Caki2 (cell line): ENCODE data around the gene BBC3. TPM values are rescaled to one million over a fixed set of nuclear protein-coding genes. Genes with fewer than 3 reads are reported as not detected.
"Not testable (repeated sequence)": the region's sequence is repeated elsewhere in the genome, so short reads cannot be mapped to it uniquely, and the experiment has no call there.

Source experiments
- DNase-seq: peaks from one replicate; pipeline ENCODE4 v3.0.0-alpha.2; 2015; ENCODE audit warnings: low read depth
- in situ Hi-C: cut with HindIII; loops from 2 replicates; pipeline ENCODE4 v1.10.0; 2016; ENCODE audit warnings: low sequenced_read_pairs, low pct_unique_long_range_greater_than_20kb, mixed read lengths
- total RNA-seq: library from RNA; depleted of rRNA; stranded (reverse); fragments of >200 nt; shearing (Covaris generic); gene quantifications from 2 replicates; pipeline ENCODE4 v1.2.3, GENCODE V29; 2014; ENCODE audit warnings: low replicate concordance; rRNA removed

Gene BBC3
- 40.8 and 41.7 TPM in 2 replicates for total RNA-seq

GRCh38 chr19:47230921-47231214, at the start of gene BBC3:
BBC3 (minus strand) TSS chr19:47231199; CDS start chr19:47228431, 2,768 bp downstream.
- DNase-seq, result no peak
- in situ Hi-C loops, result no loop called here

- DNase-seq, result peak; percentile 26
- in situ Hi-C loops, result no loop called here
These were observed 49.3 kb upstream of the BBC3 start for GRCh38 chr19:47280183-47280797.

- not testable (repeated sequence) for DNase-seq
These were observed 45.5 kb upstream of the BBC3 start for GRCh38 chr19:47276513-47276912.

DNA sequence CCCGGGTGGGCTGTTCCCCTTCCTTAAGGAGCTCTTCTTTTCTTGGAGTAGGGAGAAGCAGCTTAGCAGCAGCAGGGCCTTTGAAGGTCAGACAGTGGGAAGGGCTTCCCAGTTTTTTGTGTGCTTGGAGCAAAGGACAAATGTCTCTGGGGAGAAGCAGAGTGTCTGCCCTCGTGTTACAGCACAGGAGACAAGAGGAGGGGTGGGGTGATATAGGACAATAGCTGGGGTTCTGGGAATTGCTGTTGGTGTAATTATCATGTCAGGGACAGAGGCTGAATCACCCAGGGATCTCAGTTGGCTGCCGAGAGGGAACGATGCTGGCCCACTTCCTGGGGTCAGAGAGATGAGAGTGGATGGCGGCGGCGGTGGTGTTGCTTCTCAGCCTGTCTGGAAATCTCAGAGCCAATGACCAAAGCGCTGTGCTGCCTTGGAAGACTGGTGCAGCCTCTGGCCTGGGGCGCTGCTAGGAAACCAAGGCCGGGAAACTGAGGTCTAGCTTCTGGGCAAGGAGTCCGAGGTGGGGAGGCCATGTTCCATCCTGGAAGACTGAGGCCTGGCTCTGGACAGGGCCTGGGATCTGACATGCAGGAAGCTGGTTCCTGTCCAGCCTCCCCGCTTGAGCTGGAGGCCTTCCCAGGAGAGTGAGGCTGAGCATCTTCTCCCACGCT, 44.9 kb upstream of the BBC3 start:
- DNase-seq, result no peak
- in situ Hi-C loops, result no loop called here

More at GRCh38 chr19:47276513-47276912, 45.5 kb upstream of the BBC3 start:
- in situ Hi-C loops, result not testable (repeated sequence)

- peak; percentile 32 for DNase-seq
- in situ Hi-C loops, result no loop called here
These were observed 44.1 kb upstream of the BBC3 start for GRCh38 chr19:47274891-47275761.

DNA sequence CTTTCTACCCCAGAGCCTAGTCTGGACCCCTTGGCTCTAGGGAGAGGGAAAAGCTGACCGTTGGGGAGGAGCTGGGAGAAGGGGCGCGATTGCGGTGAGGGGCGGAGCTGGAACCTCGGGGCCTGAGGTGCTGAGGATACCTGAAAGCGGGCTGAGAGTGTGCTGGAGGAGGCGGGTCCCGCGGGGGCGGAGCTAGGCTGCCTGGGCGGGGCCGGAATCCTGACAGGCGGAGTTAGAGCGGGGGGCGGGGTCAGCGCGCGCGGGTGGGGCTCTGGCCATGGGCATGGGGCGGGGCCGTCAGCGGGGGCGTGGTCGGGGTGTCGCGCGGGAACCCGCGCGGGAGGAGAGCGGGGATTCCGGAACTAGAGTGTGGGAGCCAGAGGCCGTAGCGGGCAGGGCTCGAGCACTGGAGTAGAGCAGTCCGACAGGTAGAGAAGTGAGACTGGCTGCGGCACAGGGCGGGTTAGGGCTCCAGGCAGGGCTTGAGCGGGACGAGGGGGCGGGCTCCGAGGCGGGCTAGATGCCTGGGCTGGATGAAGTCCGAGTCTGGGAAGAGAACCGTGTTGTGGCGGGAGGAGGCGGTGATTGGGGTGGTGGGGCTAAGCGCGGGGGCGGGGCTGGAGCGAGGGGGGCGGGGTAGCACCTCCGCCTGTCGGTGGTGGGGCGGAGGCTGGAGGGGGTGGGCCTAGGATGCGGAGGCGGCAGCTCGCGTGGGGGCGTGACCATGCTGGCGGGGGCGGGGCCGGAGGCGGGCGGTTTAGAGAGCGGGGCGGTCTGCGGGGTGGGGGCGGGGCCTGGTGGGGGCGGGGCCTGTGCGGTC, 43.3 kb upstream of the BBC3 start, which contains the start of gene INAFM1:
Gene INAFM1 (plus strand): TSS at position 815 of the 820 bp plus-strand sequence. CDS start 35 bp downstream, outside the sequence.
- in situ Hi-C loops, result no loop called here
- DNase-seq, result peak; percentile 94

GRCh38 chr19:47273313-47274070, 42.5 kb upstream of the BBC3 start:
- DNase-seq, result peak; percentile 91
- in situ Hi-C loops, result no loop called here

GRCh38 chr19:47272448-47273312, 41.7 kb upstream of the BBC3 start:
- DNase-seq, result no peak
- in situ Hi-C loops, result no loop called here

DNA sequence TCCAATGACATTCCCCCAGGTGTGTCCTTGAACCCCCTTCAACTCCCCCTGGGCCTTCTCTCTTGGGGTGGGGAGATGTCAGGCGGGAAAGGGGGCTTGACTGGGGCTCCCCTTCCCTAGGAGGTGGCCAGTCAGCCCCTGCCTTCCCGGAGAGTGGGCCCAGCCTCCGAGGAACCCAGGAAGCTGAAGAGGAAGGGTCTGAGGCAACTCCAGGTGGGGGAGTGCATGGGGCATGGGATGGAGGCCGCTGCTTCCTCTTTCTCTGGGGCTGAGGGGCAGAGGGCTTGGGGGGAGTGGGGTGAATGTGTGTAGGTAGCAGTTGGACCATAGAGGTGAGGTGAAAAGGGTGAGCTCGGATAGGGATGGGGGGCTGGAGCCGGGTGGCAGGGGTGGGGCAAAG, 41.0 kb upstream of the BBC3 start:
- in situ Hi-C loops, result no loop called here

GRCh38 chr19:47270408-47270807, 39.4 kb upstream of the BBC3 start:
- no peak for DNase-seq
- in situ Hi-C loops, result no loop called here

More for the DNA sequence above, 41.0 kb upstream of the BBC3 start:
- DNase-seq, result no peak

- in situ Hi-C loops, result no loop called here
These were observed 38.6 kb upstream of the BBC3 start for GRCh38 chr19:47269596-47269995.

DNA sequence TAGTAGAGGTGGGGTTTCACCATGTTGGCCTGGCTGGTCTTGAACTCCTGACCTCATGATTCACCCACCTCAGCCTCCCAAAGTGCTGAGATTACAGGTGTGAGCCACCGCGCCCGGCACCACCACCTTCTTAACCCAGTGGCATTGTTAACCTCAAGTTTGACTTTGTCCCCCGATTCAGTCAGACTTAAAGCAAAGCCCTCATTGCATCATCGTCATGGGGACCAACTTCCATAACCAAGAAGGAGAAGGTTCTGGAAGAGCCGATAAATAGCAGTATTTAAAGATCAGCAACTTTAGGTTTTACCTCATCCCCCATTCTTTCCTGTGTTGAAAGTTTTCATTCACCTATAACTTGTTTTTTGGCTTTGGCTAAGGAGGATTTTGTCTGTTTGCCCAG, 37.0 kb upstream of the BBC3 start:
- no peak for DNase-seq
- in situ Hi-C loops, result no loop called here

More at GRCh38 chr19:47269596-47269995, 38.6 kb upstream of the BBC3 start:
- DNase-seq, result no peak

DNA sequence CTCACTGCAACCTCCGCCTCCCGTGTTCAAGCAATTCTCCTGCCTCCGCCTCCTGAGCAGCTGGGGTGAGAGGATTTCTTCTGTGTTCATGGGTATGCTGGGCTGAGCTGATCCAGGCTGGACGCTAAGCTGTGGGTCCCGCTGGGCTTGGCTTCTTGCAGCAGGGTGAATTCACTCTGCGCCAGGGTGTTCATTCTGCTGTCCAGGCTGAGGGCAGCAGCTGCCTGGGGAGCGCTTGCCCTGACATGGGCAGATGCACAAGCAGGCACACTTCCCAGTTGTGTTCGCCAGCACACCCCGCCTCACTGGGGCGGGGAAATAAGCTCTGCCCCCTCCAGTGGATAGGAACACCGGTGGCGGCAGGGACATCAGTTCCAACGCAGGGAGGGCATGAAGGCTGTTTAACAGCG, 36.4 kb upstream of the BBC3 start:
- DNase-seq, result no peak
- in situ Hi-C loops, result no loop called here

DNA sequence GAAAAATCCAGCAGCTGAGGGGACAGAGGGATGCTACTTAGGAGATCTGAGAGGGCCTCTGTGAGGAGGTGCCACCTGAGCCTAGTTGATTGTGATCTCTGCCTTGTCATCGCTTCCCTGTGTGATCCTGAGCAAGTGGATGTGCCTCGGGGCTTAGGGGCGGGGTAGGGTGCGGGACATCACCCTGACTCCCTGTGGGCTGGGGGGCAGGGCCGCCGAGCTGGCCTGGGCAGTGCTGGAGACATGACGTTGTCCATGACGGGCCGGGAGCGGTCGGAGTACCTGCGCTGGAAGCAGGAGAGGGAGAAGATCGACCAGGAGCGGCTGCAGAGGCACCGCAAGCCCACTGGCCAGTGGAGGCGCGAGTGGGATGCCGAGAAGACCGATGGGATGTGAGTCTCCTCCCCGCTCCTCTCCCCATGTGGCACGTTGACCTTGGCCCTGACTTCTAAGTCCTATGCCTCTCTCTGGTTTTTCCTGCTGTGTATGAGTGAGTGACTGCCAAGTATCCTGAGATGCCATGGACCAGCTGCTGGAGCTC, 35.5 kb upstream of the BBC3 start:
- in situ Hi-C loops, result no loop called here
- no peak for DNase-seq

DNA sequence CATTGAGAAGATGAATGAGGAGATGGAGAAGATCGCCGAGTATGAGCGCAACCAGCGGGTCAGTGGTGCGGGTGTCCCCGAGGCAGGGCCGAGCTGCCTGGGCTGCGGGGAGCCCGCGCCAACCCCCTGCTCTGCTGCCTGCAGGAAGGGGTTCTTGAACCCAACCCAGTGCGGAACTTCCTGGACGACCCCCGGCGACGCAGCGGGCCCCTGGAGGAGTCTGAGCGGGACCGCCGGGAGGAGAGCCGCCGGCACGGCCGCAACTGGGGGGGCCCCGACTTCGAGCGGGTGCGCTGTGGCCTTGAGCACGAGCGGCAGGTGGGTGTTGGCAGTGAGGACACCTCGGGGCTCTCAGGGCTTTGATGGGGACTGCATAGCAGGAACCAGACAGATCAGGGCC, 33.6 kb upstream of the BBC3 start:
- no peak for DNase-seq
- in situ Hi-C loops, result no loop called here

DNA sequence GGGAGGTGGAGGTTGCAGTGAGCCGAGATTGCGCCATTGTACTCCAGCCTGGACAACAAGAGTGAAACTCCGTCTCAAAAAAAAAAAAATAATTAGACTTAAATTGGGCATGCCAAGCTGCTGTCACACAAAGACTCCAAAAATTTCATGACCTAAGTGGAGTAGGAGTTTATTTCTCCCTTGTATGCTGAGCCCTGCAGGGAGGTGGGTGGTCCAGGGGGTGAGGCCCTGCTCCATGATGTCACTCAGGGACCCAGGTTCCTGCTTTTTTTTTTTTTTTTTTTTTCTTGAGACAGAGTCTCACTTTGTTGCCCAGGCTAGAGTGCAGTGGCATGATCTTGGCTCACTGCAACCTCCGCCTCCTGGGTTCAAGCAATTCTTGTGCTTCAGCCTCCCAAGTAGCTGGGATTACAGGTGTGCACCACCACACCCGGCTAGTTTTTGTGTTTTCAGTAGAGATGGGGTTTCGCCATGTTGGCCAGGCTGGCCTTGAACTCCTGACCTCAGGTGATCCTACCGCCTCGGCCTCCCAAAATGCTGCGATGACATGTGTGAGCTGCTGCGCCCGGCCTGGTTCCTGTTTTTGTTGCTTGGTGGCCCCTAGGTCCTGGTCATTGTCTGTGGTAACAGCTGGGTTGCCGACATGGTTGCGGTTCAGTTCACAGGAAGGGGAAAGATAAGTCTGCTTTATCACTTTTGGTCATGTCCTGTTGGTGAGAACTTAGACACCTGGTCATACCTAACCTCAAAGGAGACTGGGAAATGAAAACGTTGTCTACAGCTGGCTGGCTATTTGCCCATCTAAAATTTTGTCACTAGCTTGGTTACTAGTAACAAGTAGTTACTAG, 31.2 kb upstream of the BBC3 start:
- in situ Hi-C loops, DNase-seq: not testable (repeated sequence)
